Mucosa of descending colon (tissue), 3 donors: ENCODE measurements around the gene KIRREL3. TPM values are rescaled to one million over a fixed set of nuclear protein-coding genes. Genes with fewer than 3 reads are reported as not detected.

Experiments used
- ATAC-seq: fragments of 200-7000 bp; cut with Tn5 transposase; one replicate; pipeline ENCODE4 v1.9.1; 2020; ENCODE audit warnings: mild to moderate bottlenecking, moderate library complexity
- DNase-seq, 3 donors: peaks; one replicate each; pipeline ENCODE4 v3.0.0-alpha.2; 2020
- H3K36me3 ChIP-seq: fragments of 200-600 bp; one replicate; pipeline ENCODE4 v1.8.0; 2021; ENCODE audit warnings: low read depth, mild to moderate bottlenecking
- H3K4me1 ChIP-seq: fragments of 200-600 bp; one replicate; pipeline ENCODE4 v1.8.0; 2021; ENCODE audit warnings: low read depth, mild to moderate bottlenecking
- H3K4me3 ChIP-seq: fragments of 200-600 bp; one replicate; pipeline ENCODE4 v1.8.0; 2021; ENCODE audit warnings: mild to moderate bottlenecking
- H3K9me3 ChIP-seq: fragments of 200-600 bp; one replicate; pipeline ENCODE4 v1.8.0; 2021; ENCODE audit warnings: mild to moderate bottlenecking
- intact Hi-C, 2 donors: fragments of 100-400 bp; cut with DNase I in 1 of 2; cut with micrococcal nuclease in 1 of 2; formaldehyde crosslinking; loops; one replicate each; pipeline versions ENCODE4 v1.11.0 to v1.11.1; 2022; cut with DNase I, micrococcal nuclease
- total RNA-seq, 3 donors: library from RNA; stranded (reverse); fragmentation: NEBNext Ultra II Directional in 2 of 3; extraction: Animal tissue kit (Norgen Biotek cat#: 25700) in 2 of 3; gene quantifications; one replicate each; pipeline versions ENCODE4 v1.2.1 to v1.2.4, GENCODE V29; 2021 to 2023
- TF ChIP-seq, protein P1 (sequence below): fragments of 200-600 bp; IDR thresholded peaks from one replicate; pipeline ENCODE4 v1.8.0; 2022; ENCODE audit warnings: antibody characterized with exemption, mild to moderate bottlenecking
- donor health status: DM: no; HTN: no; CAD: no; lungs with moderate emphysema.
- donor health status: DM: no; HTN: no; CAD: no.
- donor health status: DM: no; HTN: yes; CAD: no.

KIRREL3 gene
- total RNA-seq, 3 donors from 2014 or later = 0.23 to 2.4 (median 0.70) TPM

GRCh38 chr11:126599217-126599897 is 401.2 kb downstream of the KIRREL3 start:
- TF ChIP-seq, protein P1, sequence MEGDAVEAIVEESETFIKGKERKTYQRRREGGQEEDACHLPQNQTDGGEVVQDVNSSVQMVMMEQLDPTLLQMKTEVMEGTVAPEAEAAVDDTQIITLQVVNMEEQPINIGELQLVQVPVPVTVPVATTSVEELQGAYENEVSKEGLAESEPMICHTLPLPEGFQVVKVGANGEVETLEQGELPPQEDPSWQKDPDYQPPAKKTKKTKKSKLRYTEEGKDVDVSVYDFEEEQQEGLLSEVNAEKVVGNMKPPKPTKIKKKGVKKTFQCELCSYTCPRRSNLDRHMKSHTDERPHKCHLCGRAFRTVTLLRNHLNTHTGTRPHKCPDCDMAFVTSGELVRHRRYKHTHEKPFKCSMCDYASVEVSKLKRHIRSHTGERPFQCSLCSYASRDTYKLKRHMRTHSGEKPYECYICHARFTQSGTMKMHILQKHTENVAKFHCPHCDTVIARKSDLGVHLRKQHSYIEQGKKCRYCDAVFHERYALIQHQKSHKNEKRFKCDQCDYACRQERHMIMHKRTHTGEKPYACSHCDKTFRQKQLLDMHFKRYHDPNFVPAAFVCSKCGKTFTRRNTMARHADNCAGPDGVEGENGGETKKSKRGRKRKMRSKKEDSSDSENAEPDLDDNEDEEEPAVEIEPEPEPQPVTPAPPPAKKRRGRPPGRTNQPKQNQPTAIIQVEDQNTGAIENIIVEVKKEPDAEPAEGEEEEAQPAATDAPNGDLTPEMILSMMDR = no peak
- no peak overlapping the region for H3K4me3 ChIP-seq
- no peak for DNase-seq
- intact Hi-C loops = no loop called here
- H3K4me1 ChIP-seq = no peaks in the 10 kb centered on the region
- no peaks in the 10 kb centered on the region for H3K36me3 ChIP-seq
- ATAC-seq = no peak
- no peaks in the 10 kb centered on the region for H3K9me3 ChIP-seq

DNA sequence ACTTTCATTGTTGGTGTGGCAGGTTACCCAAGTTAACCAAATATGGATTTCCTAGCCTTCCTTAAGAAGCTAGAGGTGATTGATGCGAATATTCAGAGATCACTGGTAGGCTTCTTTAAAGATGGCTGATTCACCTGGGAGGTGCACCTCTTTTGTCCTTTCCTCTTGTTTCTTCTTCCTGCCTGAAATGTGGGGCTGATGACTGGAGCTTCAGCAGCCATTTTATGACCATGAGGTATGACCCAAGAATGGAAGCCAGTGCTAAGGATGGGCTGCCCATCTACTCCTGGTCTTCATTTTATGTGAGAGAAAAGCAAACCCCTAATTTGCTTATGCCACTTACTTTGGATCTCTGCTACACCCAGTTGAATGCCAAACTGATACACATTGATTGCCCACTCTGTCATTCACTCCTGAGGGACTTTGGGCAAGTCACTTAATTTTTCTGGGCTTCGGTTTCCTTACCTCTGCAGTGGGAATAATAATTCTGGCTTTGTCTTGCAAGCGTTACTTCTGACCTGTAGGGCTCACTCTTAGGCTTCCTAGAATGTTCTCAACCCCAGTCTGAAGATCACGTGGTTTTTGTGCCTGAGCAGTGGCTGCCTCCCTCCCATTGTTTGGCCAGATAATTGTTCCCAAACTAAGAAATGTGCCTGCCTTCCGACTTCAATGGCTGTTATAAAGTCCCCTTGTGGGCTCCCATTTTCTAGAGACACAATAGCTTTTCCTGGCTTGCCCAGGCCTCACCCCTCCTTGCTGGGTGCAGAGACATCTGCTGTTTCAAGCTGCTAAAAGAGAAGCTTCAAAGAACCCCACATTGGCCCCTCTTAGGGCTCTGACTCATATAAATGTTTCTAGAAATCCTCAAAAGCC is 402.0 kb downstream of the KIRREL3 start:
- Histone ChIP-seq H3K36me3 (no peaks in the 10 kb centered on the region), H3K4me3 (no peak overlapping the region), H3K4me1 (no peaks in the 10 kb centered on the region), H3K9me3 (no peaks in the 10 kb centered on the region)
- no peak for ATAC-seq
- intact Hi-C loops = no loop called here
- TF ChIP-seq, protein P1 = no peak
- DNase-seq = no peak

DNA sequence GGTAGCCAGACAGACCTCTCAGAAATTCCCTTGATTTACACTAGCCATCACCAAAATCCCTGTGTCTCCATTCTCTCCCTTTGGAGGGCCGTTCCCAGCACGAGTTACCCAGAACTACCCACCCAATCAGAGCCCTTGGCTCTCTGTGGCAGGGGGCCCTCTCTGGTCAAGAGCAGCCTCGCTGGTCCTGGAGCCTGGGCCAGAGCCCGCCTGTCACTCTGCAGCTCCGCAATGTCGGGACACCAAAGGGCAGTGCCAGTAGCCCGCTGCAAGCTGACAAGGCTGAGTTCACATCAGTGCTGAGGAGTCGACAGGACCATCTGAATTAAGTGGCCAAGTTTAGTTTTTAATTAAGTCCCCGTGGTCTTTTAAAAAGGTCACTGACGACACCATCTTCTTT is 403.5 kb downstream of the KIRREL3 start:
- Histone ChIP-seq H3K4me3 (no peak overlapping the region), H3K36me3 (no peaks in the 10 kb centered on the region), H3K4me1 (no peaks in the 10 kb centered on the region), H3K9me3 (no peaks in the 10 kb centered on the region)
- intact Hi-C loops = no loop called here
- TF ChIP-seq, protein P1 = no peak
- DNase-seq (no peak), ATAC-seq (no peak)

- DNase-seq (no peak), ATAC-seq (no peak)
- no peaks in the 10 kb centered on the region for H3K36me3 ChIP-seq
These were observed 404.1 kb downstream of the KIRREL3 start for GRCh38 chr11:126596474-126596873.

DNA sequence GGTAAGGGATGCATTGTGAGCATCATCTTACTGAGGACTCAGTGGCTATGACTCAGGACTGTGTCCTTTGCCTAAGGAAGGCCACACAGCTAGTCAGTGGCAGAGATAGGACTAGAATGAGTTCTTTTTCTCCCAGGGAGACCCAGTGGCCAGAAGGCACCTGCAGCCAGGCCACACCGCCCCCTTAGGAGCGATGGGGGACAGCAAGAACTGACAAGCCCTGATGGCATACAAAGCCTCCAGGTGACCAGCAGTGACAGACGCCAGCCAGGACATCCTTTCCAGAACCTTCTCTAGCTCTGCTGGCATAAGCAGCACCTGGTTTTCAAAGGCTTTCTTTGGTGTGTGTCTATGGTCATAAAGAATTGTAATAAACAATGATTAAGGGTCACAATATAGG is 405.0 kb downstream of the KIRREL3 start:
- DNase-seq (no peak), ATAC-seq (no peak)
- intact Hi-C loops = no loop called here
- no peak overlapping the region for H3K4me3 ChIP-seq
- TF ChIP-seq, protein P1 = no peak
- no peaks in the 10 kb centered on the region for H3K4me1 ChIP-seq
- H3K9me3 ChIP-seq = no peaks in the 10 kb centered on the region
- no peaks in the 10 kb centered on the region for H3K36me3 ChIP-seq

More at GRCh38 chr11:126596474-126596873, 404.1 kb downstream of the KIRREL3 start:
- intact Hi-C loops = no loop called here
- H3K4me1 ChIP-seq = no peaks in the 10 kb centered on the region
- TF ChIP-seq, protein P1 = no peak
- no peak overlapping the region for H3K4me3 ChIP-seq
- H3K9me3 ChIP-seq = no peaks in the 10 kb centered on the region
